IPS-18c (cell line): ENCODE data around the gene STAG3.
"Not testable (repeated sequence)": the region's sequence is repeated elsewhere in the genome, so short reads cannot be mapped to it uniquely, and the experiment has no call there.

Experiments used
- H3K4me3 ChIP-seq: 2 replicates; pipeline ENCODE4 v1.7.0; 2013; ENCODE audit warnings: low read depth, mild to moderate bottlenecking, low read length, moderate library complexity; ENCODE audit not compliant: insufficient read depth
- H3K9me3 ChIP-seq: one replicate; pipeline ENCODE4 v1.6.1; 2013; ENCODE audit warnings: mild to moderate bottlenecking, low read length, moderate library complexity; ENCODE audit not compliant: control insufficient read depth, insufficient read depth

STAG3 gene, protein sequence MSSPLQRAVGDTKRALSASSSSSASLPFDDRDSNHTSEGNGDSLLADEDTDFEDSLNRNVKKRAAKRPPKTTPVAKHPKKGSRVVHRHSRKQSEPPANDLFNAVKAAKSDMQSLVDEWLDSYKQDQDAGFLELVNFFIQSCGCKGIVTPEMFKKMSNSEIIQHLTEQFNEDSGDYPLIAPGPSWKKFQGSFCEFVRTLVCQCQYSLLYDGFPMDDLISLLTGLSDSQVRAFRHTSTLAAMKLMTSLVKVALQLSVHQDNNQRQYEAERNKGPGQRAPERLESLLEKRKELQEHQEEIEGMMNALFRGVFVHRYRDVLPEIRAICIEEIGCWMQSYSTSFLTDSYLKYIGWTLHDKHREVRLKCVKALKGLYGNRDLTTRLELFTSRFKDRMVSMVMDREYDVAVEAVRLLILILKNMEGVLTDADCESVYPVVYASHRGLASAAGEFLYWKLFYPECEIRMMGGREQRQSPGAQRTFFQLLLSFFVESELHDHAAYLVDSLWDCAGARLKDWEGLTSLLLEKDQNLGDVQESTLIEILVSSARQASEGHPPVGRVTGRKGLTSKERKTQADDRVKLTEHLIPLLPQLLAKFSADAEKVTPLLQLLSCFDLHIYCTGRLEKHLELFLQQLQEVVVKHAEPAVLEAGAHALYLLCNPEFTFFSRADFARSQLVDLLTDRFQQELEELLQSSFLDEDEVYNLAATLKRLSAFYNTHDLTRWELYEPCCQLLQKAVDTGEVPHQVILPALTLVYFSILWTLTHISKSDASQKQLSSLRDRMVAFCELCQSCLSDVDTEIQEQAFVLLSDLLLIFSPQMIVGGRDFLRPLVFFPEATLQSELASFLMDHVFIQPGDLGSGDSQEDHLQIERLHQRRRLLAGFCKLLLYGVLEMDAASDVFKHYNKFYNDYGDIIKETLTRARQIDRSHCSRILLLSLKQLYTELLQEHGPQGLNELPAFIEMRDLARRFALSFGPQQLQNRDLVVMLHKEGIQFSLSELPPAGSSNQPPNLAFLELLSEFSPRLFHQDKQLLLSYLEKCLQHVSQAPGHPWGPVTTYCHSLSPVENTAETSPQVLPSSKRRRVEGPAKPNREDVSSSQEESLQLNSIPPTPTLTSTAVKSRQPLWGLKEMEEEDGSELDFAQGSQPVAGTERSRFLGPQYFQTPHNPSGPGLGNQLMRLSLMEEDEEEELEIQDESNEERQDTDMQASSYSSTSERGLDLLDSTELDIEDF

DNA sequence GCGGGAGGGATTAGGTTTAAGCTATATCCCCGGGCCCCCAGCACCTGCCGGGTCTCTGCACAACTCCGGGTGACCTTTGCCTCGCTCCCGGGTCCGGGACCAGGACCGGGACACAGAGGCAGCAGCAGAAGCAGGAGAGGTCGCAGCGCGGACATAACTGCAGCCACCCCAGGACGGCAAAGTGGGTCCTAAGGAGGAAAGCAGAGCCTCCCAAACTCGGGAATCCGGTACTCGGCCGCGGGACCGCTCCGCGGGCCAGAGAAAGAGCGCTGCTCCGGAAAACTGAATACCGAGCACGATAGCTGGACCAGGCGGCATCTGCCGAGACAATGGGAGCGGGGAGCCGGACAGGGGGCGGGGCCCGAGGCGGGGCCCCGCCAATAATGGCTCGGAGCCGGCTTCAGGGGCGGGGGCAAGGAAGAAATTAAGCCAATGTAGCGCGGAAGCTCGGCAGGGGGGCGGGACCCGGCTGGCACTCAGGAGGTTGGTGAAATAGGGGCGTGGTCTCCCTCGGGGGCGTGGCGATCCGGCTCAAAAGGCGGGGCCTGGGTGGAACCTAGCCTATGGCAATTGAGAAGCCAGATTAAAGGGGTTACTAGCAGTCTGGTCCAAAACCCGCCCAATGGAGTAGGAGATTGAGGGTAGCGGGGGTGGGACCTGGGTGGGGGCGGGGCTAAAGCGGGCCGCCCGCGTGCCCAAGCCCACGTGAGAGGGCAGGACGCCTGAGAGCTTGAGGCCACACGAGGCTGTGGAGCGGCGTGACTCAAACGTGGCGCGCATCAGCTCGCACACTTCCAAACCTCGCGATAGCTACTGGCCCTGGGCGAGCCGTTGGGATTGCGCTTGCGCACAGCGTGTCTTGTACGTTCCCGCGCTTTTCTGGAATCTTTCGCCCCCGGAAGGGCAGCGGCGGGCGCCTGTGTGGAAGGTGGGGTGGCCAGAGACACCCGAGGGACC is at the start of gene STAG3, which contains the start of gene GPC2:
STAG3 (plus strand) TSS at position 874 of the 957 bp plus-strand sequence. CDS start 2,639 bp downstream, outside the sequence.
GPC2 (minus strand) TSS at position 337 of the 957 bp plus-strand sequence; CDS start at position 155, 182 bp downstream.
- Histone ChIP-seq H3K4me3 (peak within 1 kb of the TSS; percentile 97), H3K9me3 (no peaks in the 10 kb centered on the region)

DNA sequence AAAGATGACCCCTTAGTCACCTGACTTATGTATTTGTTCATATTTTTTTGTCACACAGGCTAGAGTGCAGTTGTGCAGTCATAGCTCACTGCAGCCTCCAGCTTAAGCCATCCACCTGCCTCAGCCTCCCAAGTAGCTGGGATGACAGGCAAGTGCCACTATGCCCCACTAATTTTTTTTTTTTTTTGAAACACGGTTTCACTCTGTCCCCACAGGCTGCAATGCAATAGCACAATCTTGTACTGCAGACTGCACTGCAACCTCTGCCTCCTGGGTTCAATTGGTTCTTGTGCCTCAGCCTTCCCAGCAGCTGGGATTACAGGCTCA is 49.1 kb upstream of the STAG3 start:
- no peaks in the 10 kb centered on the region for H3K9me3 ChIP-seq
- no peak overlapping the region; the same call in 1 of the 2 replicates for H3K4me3 ChIP-seq

DNA sequence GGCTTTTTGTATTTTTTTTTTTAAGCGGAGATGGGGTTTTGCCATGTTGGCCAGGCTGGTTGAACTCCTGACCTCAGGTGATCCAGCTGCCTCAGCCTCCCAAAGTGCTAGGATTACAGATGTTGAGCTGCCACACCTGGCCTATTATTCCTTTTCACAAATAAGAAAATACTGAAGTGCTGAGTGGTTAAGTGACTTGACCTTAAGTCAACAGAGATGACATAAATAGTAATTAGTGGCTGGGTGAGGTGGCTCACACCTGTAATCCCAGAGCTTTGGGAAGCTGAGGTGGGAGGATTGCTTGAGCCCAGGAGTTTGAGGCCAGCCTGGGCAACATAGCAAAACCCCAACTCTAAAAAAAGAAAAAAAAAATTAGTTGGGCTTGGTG is 47.5 kb upstream of the STAG3 start:
- not testable (repeated sequence) for H3K4me3 ChIP-seq, H3K9me3 ChIP-seq

DNA sequence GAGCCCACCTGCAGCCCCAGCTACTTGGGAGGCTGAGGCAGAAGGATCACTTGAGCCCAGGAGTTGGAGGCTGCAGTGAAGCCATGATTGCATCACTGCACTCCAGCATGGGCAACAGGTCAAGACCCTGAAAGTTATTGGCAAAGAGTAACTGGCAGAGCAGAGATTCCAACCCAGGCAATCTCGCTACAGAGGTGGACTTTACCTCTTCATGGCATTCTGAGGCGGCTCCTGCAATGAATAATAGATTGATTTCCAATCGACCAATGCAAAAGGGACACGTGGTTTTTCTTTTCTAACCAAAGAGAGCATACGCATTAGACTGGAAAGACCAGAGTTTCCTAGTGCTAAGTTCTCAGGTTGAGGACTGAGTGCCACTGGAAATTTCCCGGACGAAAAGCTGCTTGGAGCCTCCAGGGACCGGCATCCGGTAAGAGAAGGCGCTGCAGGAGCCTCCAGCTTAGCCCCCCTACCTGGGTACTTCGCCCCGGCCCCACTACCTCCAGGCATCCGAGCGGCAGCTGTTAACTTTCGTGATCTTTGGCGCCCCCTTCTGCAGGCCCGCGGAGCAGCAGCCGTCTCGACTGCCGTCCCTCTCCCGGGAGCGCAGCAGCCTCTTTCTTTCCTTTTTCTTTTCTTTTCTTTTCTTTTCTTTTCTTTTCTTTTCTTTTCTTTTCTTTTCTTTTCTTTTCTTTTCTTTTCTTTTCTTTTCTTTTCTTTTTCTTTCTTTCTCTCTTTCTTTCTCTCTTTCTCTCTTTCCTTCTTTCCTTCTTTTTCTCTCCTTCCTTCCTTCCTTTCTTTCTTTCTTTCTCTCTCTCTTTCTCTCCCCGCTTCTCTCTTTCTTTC is 46.9 kb upstream of the STAG3 start:
- H3K4me3 ChIP-seq, result 0 out of 2 replicates have a peak overlapping the region, but pooled peaks have one; percentile 28

DNA sequence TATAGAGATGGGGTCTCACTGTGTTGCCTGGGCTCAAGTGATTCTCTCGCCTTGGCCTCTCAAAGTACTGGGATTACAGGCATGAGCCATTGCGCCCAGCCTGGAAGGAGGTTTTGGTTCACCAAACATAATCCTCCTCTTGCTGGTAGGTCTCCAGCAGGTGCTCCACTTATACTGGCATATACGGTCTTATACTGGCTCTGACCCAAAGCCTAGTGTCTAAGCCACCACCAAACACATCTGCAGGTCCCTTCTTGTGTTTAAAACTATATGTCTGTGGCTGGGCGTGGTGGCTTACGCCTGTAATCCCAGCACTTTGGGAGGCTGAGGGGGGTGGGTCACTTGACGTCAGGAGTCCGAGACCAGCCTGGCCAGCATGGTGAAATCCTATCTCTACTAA is 45.6 kb upstream of the STAG3 start:
- Histone ChIP-seq H3K9me3 (no peaks in the 10 kb centered on the region), H3K4me3 (no peak overlapping the region)

More for the DNA sequence above, 46.9 kb upstream of the STAG3 start:
- H3K9me3 ChIP-seq, result no peaks in the 10 kb centered on the region

DNA sequence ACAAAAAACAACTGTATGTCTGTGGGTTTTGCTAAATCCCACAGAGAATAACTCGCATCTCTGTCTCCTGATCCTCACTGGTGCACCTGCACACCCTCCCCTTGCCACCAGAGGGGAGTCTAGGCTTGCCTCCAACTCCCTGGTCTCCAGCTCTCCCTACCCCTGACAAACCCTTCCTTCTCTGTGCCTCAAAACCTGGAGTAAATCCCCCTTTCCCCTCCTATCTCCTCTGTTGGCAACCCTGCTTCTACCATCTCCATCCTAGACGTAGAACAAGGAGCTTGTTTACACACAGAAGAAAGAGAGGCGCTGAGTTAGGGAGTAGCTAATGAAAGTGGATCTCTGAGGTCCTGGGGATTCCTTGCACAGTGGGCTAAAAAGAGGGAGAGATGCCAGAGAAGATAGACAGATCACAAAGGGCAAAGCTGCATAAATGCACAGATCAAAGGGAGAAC is 45.0 kb upstream of the STAG3 start:
- no peak overlapping the region for H3K4me3 ChIP-seq
- H3K9me3 ChIP-seq, result no peaks in the 10 kb centered on the region

DNA sequence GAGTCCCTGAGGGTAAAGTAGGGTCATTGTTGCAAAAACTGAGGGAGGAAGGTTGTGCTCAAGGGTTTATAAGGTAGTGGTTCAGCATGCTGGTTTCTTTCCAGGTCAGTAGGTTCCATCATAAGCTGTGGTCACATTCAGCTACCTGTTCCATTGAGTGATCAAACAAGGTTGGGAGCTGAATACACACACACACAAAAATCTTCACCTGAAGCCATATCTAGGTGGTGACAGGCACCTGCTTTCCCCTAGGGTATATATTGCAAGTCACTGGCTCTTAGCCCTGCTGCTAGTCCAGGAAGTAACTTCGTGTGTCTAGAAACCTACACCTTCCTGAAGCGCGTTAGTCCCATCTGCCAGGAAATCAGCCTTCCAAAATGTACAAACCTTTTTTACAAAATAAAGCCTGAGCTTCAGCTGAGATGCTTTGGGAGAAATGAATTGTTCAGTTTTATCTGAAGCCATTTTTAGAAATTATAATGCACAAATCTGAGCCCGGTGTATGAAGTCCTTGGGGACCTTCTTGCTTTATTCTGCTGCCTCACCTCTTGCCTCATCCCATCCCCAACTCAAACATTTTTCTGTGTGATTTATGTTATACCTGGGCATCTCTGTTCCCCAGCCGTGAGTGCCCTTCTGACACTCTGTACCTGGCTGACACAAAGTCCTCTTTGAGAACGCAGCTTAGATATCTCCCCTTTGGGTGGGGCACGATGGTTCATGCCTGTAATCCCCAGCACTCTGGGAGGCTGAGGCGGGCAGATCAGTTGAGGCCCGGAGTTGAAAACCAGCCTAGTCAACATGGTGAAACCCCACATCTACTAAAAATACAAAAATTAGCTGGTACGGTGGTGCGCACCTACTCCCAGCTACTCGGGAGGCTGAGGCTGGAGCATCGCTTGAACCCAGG is 39.6 kb upstream of the STAG3 start:
- Histone ChIP-seq H3K4me3 (no peak overlapping the region), H3K9me3 (no peaks in the 10 kb centered on the region)

DNA sequence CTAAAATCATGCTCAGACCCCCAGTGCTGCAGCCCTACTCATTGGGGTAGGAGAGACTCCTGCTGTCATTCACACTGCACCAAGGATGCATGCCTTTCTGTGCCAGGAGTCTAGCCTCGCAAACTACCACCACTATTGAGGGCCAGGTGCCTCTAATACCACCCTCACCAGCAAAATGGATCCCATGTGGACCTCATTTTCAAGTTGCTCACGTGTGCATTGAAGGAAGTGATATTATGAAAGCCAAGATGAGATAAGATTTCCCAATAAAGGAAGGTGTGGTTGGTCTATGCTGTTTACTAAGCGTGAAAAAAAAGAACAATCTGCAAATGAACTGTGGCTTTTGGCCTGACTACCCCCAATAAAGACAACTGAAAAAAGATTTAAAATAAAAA is 36.2 kb upstream of the STAG3 start:
- Histone ChIP-seq H3K4me3 (no peak overlapping the region), H3K9me3 (no peaks in the 10 kb centered on the region)

DNA sequence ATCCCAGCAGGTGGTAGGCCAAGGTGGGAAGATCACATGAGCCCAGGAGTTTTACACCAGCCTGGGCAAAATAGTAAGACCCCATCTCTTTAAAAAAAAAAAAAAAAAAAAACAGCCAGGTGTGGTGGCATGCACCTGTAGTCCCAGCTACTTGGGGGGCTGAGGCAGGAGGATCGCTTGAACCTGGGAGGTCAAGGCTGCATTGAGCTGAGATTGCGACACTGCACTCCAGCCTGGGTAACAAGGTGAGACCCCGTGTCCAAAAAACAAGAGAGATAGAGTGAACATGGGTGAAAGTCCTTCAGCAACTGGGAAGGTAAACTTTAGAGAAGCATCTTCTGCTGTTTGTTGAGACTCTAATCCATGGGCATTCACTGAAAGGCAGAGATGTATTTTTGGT is 35.3 kb upstream of the STAG3 start:
- Histone ChIP-seq H3K9me3 (no peaks in the 10 kb centered on the region), H3K4me3 (no peak overlapping the region)

DNA sequence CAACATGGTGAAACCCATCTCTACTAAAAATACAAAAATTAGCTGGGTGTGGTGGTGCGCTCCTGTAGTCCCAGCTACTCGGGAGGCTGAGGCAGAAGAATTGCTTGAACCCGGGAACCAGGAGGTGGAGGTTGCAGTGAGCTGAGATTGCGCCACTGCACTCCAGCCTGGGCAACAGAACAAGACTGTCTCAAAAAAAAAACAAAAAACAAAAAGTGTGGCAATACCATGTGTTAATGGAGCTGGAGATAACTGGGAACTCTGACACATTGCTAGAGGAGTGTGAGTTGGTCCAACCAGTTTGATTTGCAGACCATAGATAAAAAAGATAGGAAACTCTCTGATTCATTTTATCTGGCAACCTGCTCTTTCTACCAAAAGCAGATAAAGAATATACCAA is 31.4 kb upstream of the STAG3 start:
- H3K4me3 ChIP-seq, H3K9me3 ChIP-seq: not testable (repeated sequence)

DNA sequence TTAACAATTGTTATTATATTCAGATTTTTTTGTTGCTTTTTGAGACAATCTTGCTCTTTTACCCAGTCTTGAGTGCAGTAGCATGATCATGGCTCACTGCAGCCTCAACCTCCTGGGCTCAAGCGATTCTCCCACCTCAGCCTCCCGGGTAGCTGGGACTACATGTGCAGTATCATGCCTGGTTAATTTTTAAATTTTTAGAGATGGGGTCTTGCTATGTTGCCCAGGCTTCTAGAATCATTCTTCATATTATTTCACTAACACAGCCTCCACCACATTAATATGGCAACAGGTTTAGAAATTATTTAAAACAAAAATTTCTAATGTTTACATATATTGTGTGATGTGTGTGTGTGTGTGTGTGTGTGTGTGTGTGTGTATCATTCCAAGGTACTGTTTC is 30.4 kb upstream of the STAG3 start:
- Histone ChIP-seq H3K4me3 (no peak overlapping the region), H3K9me3 (peaks cover 2% of the 10 kb centered on the region)

DNA sequence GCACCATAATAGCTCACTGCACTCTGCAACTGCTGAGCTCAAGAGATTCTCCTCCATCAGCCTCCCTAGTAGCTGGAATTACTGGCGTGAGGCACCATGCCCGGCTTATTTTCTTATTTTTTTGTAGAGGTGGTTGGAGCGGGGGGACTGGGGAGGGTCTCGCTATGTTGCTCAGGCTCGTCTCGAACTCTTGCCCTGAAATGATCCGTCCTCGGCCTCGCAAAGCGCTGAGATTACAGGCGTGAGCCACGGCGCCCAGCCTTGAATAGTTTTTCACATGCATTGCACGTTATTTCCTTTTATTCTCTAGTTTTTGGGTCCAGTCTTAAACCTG is 29.5 kb upstream of the STAG3 start:
- Histone ChIP-seq H3K9me3 (peaks cover 2% of the 10 kb centered on the region), H3K4me3 (peak overlapping the region; percentile 34)

DNA sequence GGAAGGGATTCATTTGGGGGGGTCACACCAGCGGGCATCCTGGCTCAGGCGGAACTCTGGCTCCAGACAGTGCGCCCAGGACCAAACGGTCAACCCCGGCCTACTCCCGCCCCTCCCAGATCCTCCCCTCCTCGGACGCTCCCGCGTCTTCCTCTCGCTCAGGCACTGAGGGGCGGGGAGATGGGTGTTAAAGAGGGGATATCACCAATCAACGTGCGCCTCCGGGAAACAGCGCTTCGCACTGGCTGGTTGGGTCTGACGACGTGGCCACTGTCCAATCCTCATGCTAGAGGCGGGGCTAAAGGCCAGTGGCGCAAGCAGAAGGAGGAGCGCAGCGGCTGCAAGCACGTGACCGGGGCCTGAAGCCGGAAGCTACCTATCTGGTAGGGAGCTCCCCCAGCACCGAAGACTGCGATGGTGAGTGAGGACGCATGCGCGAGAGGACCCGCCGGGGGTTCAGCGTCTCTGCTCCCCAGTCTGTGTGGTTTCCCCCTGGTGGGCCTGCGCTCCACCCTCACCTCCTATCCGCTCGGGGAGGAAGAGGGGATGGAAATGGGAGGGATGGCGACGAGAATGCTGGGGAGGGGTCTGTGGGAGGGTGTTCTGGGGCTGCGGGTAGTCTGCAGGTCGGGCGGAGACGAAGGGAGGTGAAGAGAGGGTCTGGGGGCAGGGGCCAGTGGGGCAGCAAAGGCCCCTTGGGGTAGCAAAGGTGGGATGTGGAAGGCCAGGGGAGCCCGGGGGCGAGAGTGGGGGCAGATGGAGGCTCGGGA is 29.0 kb upstream of the STAG3 start, which contains the start of gene LAMTOR4:
LAMTOR4 (plus strand) TSS at position 360 of the 770 bp plus-strand sequence; CDS start at position 415, 55 bp downstream.
- Histone ChIP-seq H3K4me3 (peak within 1 kb of the TSS; percentile 95), H3K9me3 (peaks cover 2% of the 10 kb centered on the region)

DNA sequence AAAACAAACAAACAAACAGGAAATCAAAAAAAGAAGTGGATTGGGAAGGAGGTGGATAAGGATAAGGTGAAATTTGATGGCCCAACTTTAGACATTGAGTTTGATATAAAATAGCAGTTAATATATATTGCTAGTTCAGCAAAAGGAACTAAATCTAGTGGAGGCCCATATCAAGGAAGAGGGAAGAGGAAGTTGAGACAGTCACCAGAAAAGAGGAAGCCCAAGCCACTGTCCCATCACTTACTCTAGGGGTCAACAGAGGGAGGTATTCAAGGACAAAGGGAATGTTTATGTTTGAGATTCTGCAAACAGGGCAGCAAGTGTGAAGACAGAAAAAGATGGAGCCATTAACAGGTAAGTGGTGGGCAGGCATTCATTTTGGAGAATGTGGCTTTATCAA is 25.3 kb upstream of the STAG3 start:
- Histone ChIP-seq H3K9me3 (peaks cover 2% of the 10 kb centered on the region), H3K4me3 (no peak overlapping the region)
